CD14-positive monocyte (primary cell): Measurements from ENCODE around the gene COMT. TPM values are rescaled to one million over a fixed set of nuclear protein-coding genes. Genes with fewer than 3 reads are reported as not detected.
A peak's percentile ranks its signal among the peaks of the same experiment; 100 is the strongest.

Source experiments
- DNase-seq, 3 donors: peaks; one replicate each; pipeline ENCODE4 v3.0.0-alpha.2; 2011 to 2022
- H2AFZ ChIP-seq: 2 replicates; pipeline ENCODE4 v1.6.0; 2012; ENCODE audit warnings: mild to moderate bottlenecking, low read depth, low read length, inconsistent platforms; ENCODE audit not compliant: insufficient read depth, poor library complexity, severe bottlenecking
- H3K27ac ChIP-seq, 2 donors: 1 replicate in 1 of 2; 2 replicates in 1 of 2; pipeline ENCODE4 v1.5.1; 2012 to 2013; ENCODE audit warnings: low read length in 2 of 2, control low read depth in 1 of 2, inconsistent platforms in 1 of 2, low read depth in 1 of 2, mild to moderate bottlenecking in 1 of 2
- H3K27me3 ChIP-seq, 2 donors: one replicate each; pipeline versions ENCODE4 v1.6.0 to v1.6.1; 2011 to 2013; ENCODE audit warnings: low read length in 2 of 2; ENCODE audit not compliant: control insufficient read depth in 2 of 2, insufficient read depth in 2 of 2
- H3K36me3 ChIP-seq, 2 donors: replicated peaks in 1 of 2; 1 replicate in 1 of 2; 2 replicates in 1 of 2; pipeline versions ENCODE4 v1.5.1 to v1.6.1; 2012 to 2013; ENCODE audit warnings: low read length in 2 of 2, control low read depth in 1 of 2, inconsistent platforms in 1 of 2, mild to moderate bottlenecking in 1 of 2; ENCODE audit not compliant: insufficient read depth in 2 of 2, control insufficient read depth in 1 of 2
- H3K4me1 ChIP-seq, 2 donors: 1 replicate in 1 of 2; 2 replicates in 1 of 2; pipeline versions ENCODE4 v1.5.1 to v1.6.1; 2012 to 2013; ENCODE audit warnings: low read length in 2 of 2, control low read depth in 1 of 2, inconsistent platforms in 1 of 2, mild to moderate bottlenecking in 1 of 2, moderate library complexity in 1 of 2; ENCODE audit not compliant: insufficient read depth in 2 of 2, control insufficient read depth in 1 of 2
- H3K4me2 ChIP-seq: replicated peaks from 2 replicates; pipeline ENCODE3; 2012; ENCODE audit warnings: low read length, moderate library complexity, mild to moderate bottlenecking; ENCODE audit not compliant: poor library complexity, severe bottlenecking; ENCODE audit errors: extremely low read depth
- H3K4me3 ChIP-seq, 3 experiments: fragments of 200-600 bp in 1 of 3; sonication (generic) in 1 of 3; replicated peaks in 1 of 3; 1 replicate in 2 of 3; 2 replicates in 1 of 3; pipeline ENCODE4 v1.5.1; 2011 to 2013; ENCODE audit warnings: low read length in 3 of 3, mild to moderate bottlenecking in 3 of 3, control low read depth in 2 of 3, low read depth in 2 of 3, inconsistent platforms in 1 of 3, moderate library complexity in 1 of 3
- H3K79me2 ChIP-seq: 2 replicates; pipeline ENCODE4 v1.6.0; 2012; ENCODE audit warnings: mild to moderate bottlenecking, control low read depth, inconsistent platforms, low read length, moderate library complexity; ENCODE audit not compliant: insufficient read depth
- H3K9ac ChIP-seq: 2 replicates; pipeline ENCODE4 v1.6.0; 2017; ENCODE audit warnings: low read length, mild to moderate bottlenecking; ENCODE audit not compliant: insufficient read depth, poor library complexity, severe bottlenecking
- H3K9me3 ChIP-seq, 2 donors: replicated peaks in 1 of 2; 1 replicate in 1 of 2; 2 replicates in 1 of 2; pipeline versions ENCODE4 v1.5.1 to v1.6.1; 2012 to 2013; ENCODE audit warnings: low read length in 2 of 2, control low read depth in 1 of 2; ENCODE audit not compliant: control insufficient read depth in 1 of 2, insufficient read depth in 1 of 2
- H4K20me1 ChIP-seq: 2 replicates; pipeline ENCODE4 v1.6.0; 2012; ENCODE audit warnings: mild to moderate bottlenecking, low read length, control low read depth, moderate library complexity; ENCODE audit not compliant: insufficient read depth
- H3K27ac Mint-ChIP-seq, 7 donors: one replicate each; pipeline ENCODE4 v1.8.0; 2020; ENCODE audit warnings: mild to moderate bottlenecking in 7 of 7, mixed read lengths in 7 of 7, moderate library complexity in 6 of 7, inconsistent platforms in 2 of 7
- H3K27me3 Mint-ChIP-seq, 3 donors: one replicate each; pipeline ENCODE4 v1.8.0; 2021 to 2022; ENCODE audit warnings: low read depth in 3 of 3, mild to moderate bottlenecking in 3 of 3, mixed read lengths in 3 of 3, moderate library complexity in 3 of 3, inconsistent platforms in 1 of 3
- H3K36me3 Mint-ChIP-seq, 2 donors: one replicate each; pipeline ENCODE4 v1.8.0; 2020; ENCODE audit warnings: mixed read lengths in 2 of 2, inconsistent platforms in 1 of 2, mild to moderate bottlenecking in 1 of 2
- H3K4me1 Mint-ChIP-seq: one replicate; pipeline ENCODE4 v1.8.0; 2020; ENCODE audit warnings: mild to moderate bottlenecking, mixed read lengths
- H3K4me3 Mint-ChIP-seq, 2 donors: one replicate each; pipeline ENCODE4 v1.8.0; 2020; ENCODE audit warnings: mild to moderate bottlenecking in 2 of 2, mixed read lengths in 2 of 2, moderate library complexity in 1 of 2
- H3K9me3 Mint-ChIP-seq, 7 donors: one replicate each; pipeline ENCODE4 v1.8.0; 2020 to 2022; ENCODE audit warnings: mixed read lengths in 7 of 7, mild to moderate bottlenecking in 6 of 7, moderate library complexity in 6 of 7, inconsistent platforms in 2 of 7
- WGBS: methylation state at CpG from one replicate; pipeline ENCODE4 v1.1.5; 2013; ENCODE audit warnings: missing lambda C conversion rate; ENCODE audit not compliant: insufficient coverage; 5-methylcytosine and 5-hydroxymethylcytosine counted together
- intact Hi-C, 2 donors: fragments of 100-400 bp; cut with micrococcal nuclease; formaldehyde crosslinking; loops; one replicate each; pipeline versions ENCODE4 v1.15.0 to v1.15.1; 2023
- polyA plus RNA-seq, 3 donors: library from polyadenylated mRNA; depleted of rRNA in 1 of 3; unstranded in 2 of 3; stranded (reverse) in 1 of 3; fragments of 300-500 nt in 2 of 3; fragments of >200 nt in 1 of 3; fragmentation: Illumina TruSeq in 2 of 3; gene quantifications; 1 replicate in 2 of 3; 2 replicates in 1 of 3; pipeline ENCODE4 v1.2.3, GENCODE V29; 2012 to 2021
- TF ChIP-seq, protein P1 (sequence below): fragments of 200-600 bp; IDR thresholded peaks from one replicate; pipeline ENCODE4 v1.8.0; 2022; ENCODE audit warnings: antibody characterized with exemption, mild to moderate bottlenecking

The COMT gene
- polyA plus RNA-seq, 3 donors, result 314 to 400 (median 329) TPM

DNA sequence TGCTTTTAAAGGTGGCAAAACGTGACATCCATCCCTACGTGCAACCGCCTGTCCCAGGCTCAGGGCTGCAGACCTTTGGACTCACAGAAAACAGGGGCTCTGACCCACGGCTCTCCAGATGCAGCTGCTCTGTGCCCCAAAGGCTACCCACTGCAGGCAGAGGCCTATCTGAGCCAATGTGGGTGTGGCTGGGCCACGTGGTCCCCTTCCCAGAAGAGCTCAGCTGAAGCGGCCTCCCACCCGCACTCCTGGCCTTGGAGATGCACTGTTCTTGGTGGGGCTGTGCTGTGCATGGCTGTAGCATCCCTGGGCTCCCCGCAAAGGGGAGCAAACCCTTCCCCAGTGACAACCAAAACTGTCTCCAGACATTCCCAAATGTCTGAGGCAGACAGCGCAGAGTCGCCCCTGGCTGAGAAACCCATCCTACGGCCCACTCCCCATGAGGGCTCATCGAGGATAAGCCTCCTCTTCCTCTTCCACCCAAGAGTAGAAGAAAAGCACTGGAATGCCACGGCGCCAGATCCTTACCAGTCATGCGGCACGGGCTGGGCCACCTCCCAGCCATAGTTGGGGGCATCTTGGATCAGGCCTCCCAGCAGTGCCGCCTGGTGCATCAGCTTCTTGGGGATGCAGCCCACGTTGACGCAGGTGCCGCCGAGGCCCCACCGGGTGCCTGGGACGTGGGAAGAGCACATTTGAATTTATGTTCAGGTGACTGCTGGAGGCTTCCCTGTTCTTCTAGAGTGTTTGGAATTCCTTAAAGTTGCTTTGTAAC is 23.1 kb upstream of the COMT start:
- Histone ChIP-seq H3K4me2 (no peak overlapping the region), H3K27ac (no peak overlapping the region), H3K36me3 (peaks cover 70 to 90% of the 10 kb centered on the region in 2 donors), H3K79me2 (no peaks in the 10 kb centered on the region), H3K9me3 (no peaks in the 10 kb centered on the region), H3K4me1 (no peaks in the 10 kb centered on the region), H3K4me3 (no peak overlapping the region), H3K9ac (no peak overlapping the region), H4K20me1 (peaks cover 22% of the 10 kb centered on the region), H3K27me3 (no peaks in the 10 kb centered on the region), H2AFZ (no peak overlapping the region)
- TF ChIP-seq, protein P1, sequence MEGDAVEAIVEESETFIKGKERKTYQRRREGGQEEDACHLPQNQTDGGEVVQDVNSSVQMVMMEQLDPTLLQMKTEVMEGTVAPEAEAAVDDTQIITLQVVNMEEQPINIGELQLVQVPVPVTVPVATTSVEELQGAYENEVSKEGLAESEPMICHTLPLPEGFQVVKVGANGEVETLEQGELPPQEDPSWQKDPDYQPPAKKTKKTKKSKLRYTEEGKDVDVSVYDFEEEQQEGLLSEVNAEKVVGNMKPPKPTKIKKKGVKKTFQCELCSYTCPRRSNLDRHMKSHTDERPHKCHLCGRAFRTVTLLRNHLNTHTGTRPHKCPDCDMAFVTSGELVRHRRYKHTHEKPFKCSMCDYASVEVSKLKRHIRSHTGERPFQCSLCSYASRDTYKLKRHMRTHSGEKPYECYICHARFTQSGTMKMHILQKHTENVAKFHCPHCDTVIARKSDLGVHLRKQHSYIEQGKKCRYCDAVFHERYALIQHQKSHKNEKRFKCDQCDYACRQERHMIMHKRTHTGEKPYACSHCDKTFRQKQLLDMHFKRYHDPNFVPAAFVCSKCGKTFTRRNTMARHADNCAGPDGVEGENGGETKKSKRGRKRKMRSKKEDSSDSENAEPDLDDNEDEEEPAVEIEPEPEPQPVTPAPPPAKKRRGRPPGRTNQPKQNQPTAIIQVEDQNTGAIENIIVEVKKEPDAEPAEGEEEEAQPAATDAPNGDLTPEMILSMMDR, result no peak
- Mint-ChIP-seq H3K27ac (peak overlapping the region in 2 of 7 donors; percentile 40 to 50), H3K36me3 (peaks cover 64 to 91% of the 10 kb centered on the region in 2 donors), H3K4me3 (no peak overlapping the region), H3K9me3 (peaks cover 0 to 1% (median 0%) of the 10 kb centered on the region in 7 donors), H3K27me3 (peaks cover 0 to 3% (median 0%) of the 10 kb centered on the region in 3 donors), H3K4me1 (peaks cover 3% of the 10 kb centered on the region)
- 91% methylated on average over 15 of the region's 23 CpGs for WGBS
- no peak for DNase-seq
- intact Hi-C loops, result no loop called here

DNA sequence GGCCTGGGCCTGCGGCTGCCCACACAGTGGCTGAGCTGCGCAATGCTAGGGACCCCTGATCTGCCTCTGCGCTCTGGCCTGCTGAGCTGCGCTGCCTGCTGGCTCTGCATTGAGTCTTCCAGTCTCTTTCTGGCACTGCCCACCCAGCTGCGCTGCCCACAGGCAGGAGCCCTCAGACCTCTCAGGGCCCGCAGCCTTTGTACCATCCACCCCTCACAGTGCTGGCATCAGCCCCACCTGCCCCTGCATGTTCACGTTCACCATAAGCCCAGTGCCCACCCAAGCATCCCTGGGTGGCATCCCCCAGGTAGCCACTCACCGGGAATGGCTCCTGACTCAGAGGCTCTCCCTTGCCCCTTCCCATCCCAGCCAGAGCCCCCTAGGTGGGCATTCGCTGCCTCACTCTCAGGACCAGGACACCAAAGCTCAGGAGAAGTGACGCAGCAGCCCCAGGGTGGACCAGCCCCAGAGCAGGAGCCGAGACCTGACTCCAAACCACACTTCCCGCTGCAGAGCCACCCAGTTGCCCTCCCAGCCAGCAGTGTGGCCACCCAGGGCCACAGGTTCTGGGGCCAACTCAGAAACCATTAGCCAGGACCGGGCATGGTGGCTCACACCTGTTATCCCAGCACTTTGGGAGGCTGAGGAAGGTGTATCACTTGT is 21.7 kb upstream of the COMT start:
- H3K4me3 Mint-ChIP-seq, result no peak overlapping the region
- H3K27ac Mint-ChIP-seq, result peak overlapping the region in 4 of 7 donors; percentile 30 to 72 (median 46)
- TF ChIP-seq, protein P1, result no peak
- peaks cover 61 to 91% of the 10 kb centered on the region in 2 donors for H3K36me3 Mint-ChIP-seq
- Histone ChIP-seq H3K9me3 (no peaks in the 10 kb centered on the region), H3K27me3 (no peaks in the 10 kb centered on the region), H3K36me3 (peaks cover 66 to 88% of the 10 kb centered on the region in 2 donors), H3K9ac (no peak overlapping the region), H3K4me2 (no peak overlapping the region), H3K79me2 (no peaks in the 10 kb centered on the region), H4K20me1 (peaks cover 30% of the 10 kb centered on the region), H3K27ac (peak overlapping the region in 1 of 2 donors; percentile 26), H3K4me1 (no peaks in the 10 kb centered on the region), H2AFZ (no peak overlapping the region), H3K4me3 (no peak overlapping the region)
- DNase-seq, result no peak
- WGBS, result 97% methylated on average over 11 of the region's 13 CpGs
- peaks cover 0 to 3% (median 0%) of the 10 kb centered on the region in 3 donors for H3K27me3 Mint-ChIP-seq
- H3K9me3 Mint-ChIP-seq, result no peaks in the 10 kb centered on the region
- peaks cover 3% of the 10 kb centered on the region for H3K4me1 Mint-ChIP-seq
- intact Hi-C loops, result no loop called here
